GM19351 (cell line): ENCODE data around the gene ARL5A.
"Not testable (repeated sequence)": the region's sequence is repeated elsewhere in the genome, so short reads cannot be mapped to it uniquely, and the experiment has no call there.

Experiments
- ATAC-seq: cut with Tn5 transposase; IDR thresholded peaks from one replicate; pipeline ENCODE4 v1.9.1; 2021; ENCODE audit warnings: mild to moderate bottlenecking, moderate library complexity; ENCODE audit not compliant: unreplicated experiment

ARL5A gene

GRCh38 chr2:151828143-151828889, at the start of gene ARL5A:
Gene ARL5A (minus strand): TSS chr2:151828421. CDS start chr2:151828176, 245 bp downstream.
- ATAC-seq: peak; percentile 93

- not testable (repeated sequence) for ATAC-seq
Measured at GRCh38 chr2:151875631-151876030, 47.4 kb upstream of the ARL5A start.

GRCh38 chr2:151872463-151872862, 44.2 kb upstream of the ARL5A start:
- no peak for ATAC-seq

- ATAC-seq: no peak
Measured at GRCh38 chr2:151869291-151869690, 41.1 kb upstream of the ARL5A start.

- ATAC-seq: peak; percentile 99
Measured at GRCh38 chr2:151862700-151863099, 34.5 kb upstream of the ARL5A start.

GRCh38 chr2:151861174-151861573, 33.0 kb upstream of the ARL5A start:
- ATAC-seq: no peak

GRCh38 chr2:151860613-151861146, 32.5 kb upstream of the ARL5A start:
- no peak for ATAC-seq

GRCh38 chr2:151860210-151860609, 32.0 kb upstream of the ARL5A start:
- ATAC-seq: no peak

- no peak for ATAC-seq
Measured at GRCh38 chr2:151857650-151858049, 29.4 kb upstream of the ARL5A start.

- peak; percentile 55 for ATAC-seq
Measured at GRCh38 chr2:151855111-151855510, 26.9 kb upstream of the ARL5A start.

- ATAC-seq: no peak
Measured at GRCh38 chr2:151853070-151853758, 25.0 kb upstream of the ARL5A start.

GRCh38 chr2:151852260-151853069, 24.2 kb upstream of the ARL5A start:
- ATAC-seq: no peak

GRCh38 chr2:151851761-151852160, 23.5 kb upstream of the ARL5A start:
- ATAC-seq: no peak

GRCh38 chr2:151849413-151850010, 21.3 kb upstream of the ARL5A start:
- no peak for ATAC-seq

GRCh38 chr2:151845884-151846283, 17.7 kb upstream of the ARL5A start:
- ATAC-seq: peak; percentile 68

GRCh38 chr2:151845481-151845880, 17.3 kb upstream of the ARL5A start:
- no peak for ATAC-seq

- ATAC-seq: no peak
Measured at GRCh38 chr2:151844211-151844896, 16.1 kb upstream of the ARL5A start.

GRCh38 chr2:151843691-151844061, 15.5 kb upstream of the ARL5A start:
- ATAC-seq: no peak

- no peak for ATAC-seq
Measured at GRCh38 chr2:151842830-151843690, 14.8 kb upstream of the ARL5A start.
